ENCODE measurements around the gene SH3RF3. TPM values are rescaled to one million over a fixed set of nuclear protein-coding genes. Genes with fewer than 3 reads are reported as not detected.
A peak's percentile ranks its signal among the peaks of the same experiment; 100 is the strongest.

SH3RF3 gene
- total RNA-seq, 4 donors from 2014 or later: 2.4 to 5.5 (median 2.9) TPM

GRCh38 chr2:109128048-109128615, 873 bp upstream of the SH3RF3 start:
- peak overlapping the region; percentile 72 to 89 (median 74) for H3K27ac ChIP-seq
- no peaks in the 10 kb centered on the region for H3K36me3 ChIP-seq
- peaks cover 0 to 31% (median 0%) of the 10 kb centered on the region in 4 donors for H3K27me3 ChIP-seq
- intact Hi-C loops (cut with DNase I): loop anchor here (5.0 kb wide), 1 partner anchor 384 kb away; no protein-coding TSS in a partner anchor
- DNase-seq: no peak
- H3K9me3 ChIP-seq: no peaks in the 10 kb centered on the region
- H3K4me1 ChIP-seq: peaks cover 15 to 65% (median 16%) of the 10 kb centered on the region in 3 donors
- 0% methylated on average over 1 of the region's 63 CpGs; no CpG with 5 or more reads in 1 of the 2 donors for WGBS, 2 donors
- TF ChIP-seq POLR2A (IDR thresholded peaks at IDR 0.05) (peak in 1 of 4 donors; percentile 49), CTCF (IDR thresholded peaks at IDR 0.05) (peak; percentile 80 to 92 (median 86))
- H3K4me3 ChIP-seq: peak overlapping the region; percentile 61 to 84 (median 71)

- no peak for DNase-seq
- Histone ChIP-seq H3K27ac (peak overlapping the region; percentile 72 to 89 (median 74)), H3K36me3 (no peaks in the 10 kb centered on the region), H3K9me3 (no peaks in the 10 kb centered on the region), H3K27me3 (peaks cover 0 to 31% (median 0%) of the 10 kb centered on the region in 4 donors), H3K4me3 (peak overlapping the region; percentile 61 to 84 (median 71)), H3K4me1 (peaks cover 15 to 65% (median 16%) of the 10 kb centered on the region in 3 donors)
- WGBS, 2 donors: 0% methylated on average over 8 of the region's 70 CpGs; no CpG with 5 or more reads in 1 of the 2 donors
- TF ChIP-seq CTCF (IDR thresholded peaks at IDR 0.05): no peak
- no peak for TF ChIP-seq POLR2A (IDR thresholded peaks at IDR 0.05)
- intact Hi-C loops (cut with DNase I): loop anchor here (5.0 kb wide), 1 partner anchor 383 kb away; no protein-coding TSS in a partner anchor
Observed at GRCh38 chr2:109129356-109129920, 433 bp downstream of the SH3RF3 start.

GRCh38 chr2:109129921-109130722, 1.1 kb downstream of the SH3RF3 start:
- peaks cover 0 to 31% (median 0%) of the 10 kb centered on the region in 4 donors for H3K27me3 ChIP-seq
- intact Hi-C loops (cut with DNase I): loop anchor here (5.0 kb wide), 1 partner anchor 382 kb away; no protein-coding TSS in a partner anchor
- H3K9me3 ChIP-seq: no peaks in the 10 kb centered on the region
- no peak for DNase-seq
- TF ChIP-seq CTCF (IDR thresholded peaks at IDR 0.05) (no peak), POLR2A (IDR thresholded peaks at IDR 0.05) (no peak)
- H3K36me3 ChIP-seq: no peaks in the 10 kb centered on the region
- 5 to 6% methylated on average over 7 to 11 of the region's 56 CpGs for WGBS, 2 donors
- H3K4me3 ChIP-seq: peak overlapping the region; percentile 61 to 84 (median 71)
- H3K27ac ChIP-seq: peak overlapping the region; percentile 72 to 89 (median 74)
- H3K4me1 ChIP-seq: peaks cover 15 to 63% (median 16%) of the 10 kb centered on the region in 3 donors

GRCh38 chr2:109130723-109130995, 1.7 kb downstream of the SH3RF3 start:
- peak overlapping the region in 2 of 4 donors; percentile 75 to 89 for H3K27ac ChIP-seq
- H3K36me3 ChIP-seq: no peaks in the 10 kb centered on the region
- intact Hi-C loops (cut with DNase I): no loop called here
- H3K27me3 ChIP-seq: peaks cover 0 to 31% (median 0%) of the 10 kb centered on the region in 4 donors
- H3K4me1 ChIP-seq: peaks cover 15 to 63% (median 16%) of the 10 kb centered on the region in 3 donors
- H3K4me3 ChIP-seq: peak overlapping the region; percentile 61 to 84 (median 71)
- no peak for DNase-seq
- 50 to 68% methylated on average over 5 of the region's 5 CpGs for WGBS, 2 donors
- no peaks in the 10 kb centered on the region for H3K9me3 ChIP-seq
- TF ChIP-seq POLR2A (IDR thresholded peaks at IDR 0.05): no peak
- no peak for TF ChIP-seq CTCF (IDR thresholded peaks at IDR 0.05)
